GM18868 (cell line): ENCODE measurements around the gene UMPS.
"Not testable (repeated sequence)": the region's sequence is repeated elsewhere in the genome, so short reads cannot be mapped to it uniquely, and the experiment has no call there.

ENCODE experiments used
- ATAC-seq: cut with Tn5 transposase; IDR thresholded peaks from one replicate; pipeline ENCODE4 v1.9.1; 2021; ENCODE audit warnings: mild to moderate bottlenecking, moderate library complexity; ENCODE audit not compliant: unreplicated experiment

The UMPS gene

GRCh38 chr3:124777762-124778470 lies 47.7 kb downstream of the UMPS start:
- no peak for ATAC-seq

GRCh38 chr3:124779116-124779515 lies 48.9 kb downstream of the UMPS start:
- no peak for ATAC-seq

DNA sequence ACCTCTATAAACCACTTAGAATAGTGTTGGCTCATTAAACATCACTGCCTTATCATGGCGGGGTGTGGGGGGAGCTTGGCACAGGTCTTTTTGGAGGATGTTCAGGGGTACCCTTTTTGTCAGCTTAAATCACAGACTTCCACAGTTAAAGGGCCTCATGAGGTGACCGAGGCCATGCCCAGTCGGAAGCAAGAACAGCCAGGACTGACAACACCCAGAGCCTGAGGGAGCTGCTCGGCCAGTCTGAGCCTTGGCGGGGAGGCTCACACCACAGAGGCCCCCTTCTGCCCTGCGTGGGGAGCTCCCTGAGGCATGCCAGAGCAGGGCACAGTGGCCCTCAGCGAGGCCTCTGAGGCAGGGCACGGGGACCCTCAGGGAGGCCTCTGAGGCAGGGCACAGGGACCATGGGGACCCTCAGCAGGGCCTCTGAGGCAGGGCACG lies 49.5 kb downstream of the UMPS start:
- no peak for ATAC-seq

DNA sequence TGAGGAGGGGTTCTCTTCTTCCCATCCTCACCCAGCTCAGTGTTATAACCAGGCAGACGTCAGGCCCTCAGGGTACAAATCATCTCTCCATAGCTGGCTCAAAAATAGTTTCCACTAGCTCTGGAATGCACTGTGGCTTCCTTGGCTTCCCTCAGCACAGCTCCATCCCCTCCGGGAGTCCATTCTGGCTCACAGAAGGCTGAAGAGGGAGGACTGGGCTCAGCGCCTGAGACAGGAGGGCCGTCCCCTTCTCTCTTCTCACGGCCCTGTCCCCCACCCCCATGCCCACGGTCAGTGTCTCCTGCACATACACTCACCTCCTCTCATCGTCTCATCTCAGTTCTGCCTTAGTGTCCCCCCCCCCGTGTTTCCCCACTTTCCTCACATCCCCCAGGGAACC lies 50.1 kb downstream of the UMPS start:
- ATAC-seq = no peak

DNA sequence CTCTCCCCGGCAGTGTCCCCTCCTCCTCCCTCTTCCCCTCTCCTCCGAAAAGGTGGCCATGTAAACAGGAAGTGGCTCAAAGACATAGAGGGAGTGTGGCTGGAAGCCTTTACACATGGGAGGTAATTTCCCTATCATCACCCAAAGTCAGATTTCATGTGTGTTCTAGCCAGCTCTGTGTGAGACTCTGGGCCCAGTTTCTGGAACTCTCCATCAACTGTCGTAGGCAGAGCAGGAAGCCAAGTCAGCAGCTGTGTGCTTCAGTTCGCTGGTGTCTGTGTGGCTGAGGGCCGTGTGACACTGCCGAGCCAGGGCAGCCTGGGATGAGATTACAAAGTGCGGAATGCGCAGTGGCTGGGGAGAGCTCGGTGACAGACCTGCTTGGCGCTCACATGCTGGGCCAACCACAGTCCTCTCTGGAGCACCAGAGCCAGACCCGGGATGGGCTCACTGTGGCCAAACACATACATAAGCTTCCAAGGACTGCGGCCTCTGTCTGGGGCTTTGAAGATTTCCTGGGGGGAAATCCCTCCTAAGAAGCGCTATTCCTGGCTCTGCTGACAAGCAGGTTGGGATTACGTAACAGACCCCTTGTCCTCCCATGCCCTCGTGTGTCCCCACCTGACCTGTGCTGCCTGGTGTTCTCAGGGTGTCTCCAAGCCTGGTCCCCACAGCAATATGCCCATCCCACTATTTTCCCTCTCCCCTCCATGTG lies 50.7 kb downstream of the UMPS start:
- ATAC-seq = no peak

DNA sequence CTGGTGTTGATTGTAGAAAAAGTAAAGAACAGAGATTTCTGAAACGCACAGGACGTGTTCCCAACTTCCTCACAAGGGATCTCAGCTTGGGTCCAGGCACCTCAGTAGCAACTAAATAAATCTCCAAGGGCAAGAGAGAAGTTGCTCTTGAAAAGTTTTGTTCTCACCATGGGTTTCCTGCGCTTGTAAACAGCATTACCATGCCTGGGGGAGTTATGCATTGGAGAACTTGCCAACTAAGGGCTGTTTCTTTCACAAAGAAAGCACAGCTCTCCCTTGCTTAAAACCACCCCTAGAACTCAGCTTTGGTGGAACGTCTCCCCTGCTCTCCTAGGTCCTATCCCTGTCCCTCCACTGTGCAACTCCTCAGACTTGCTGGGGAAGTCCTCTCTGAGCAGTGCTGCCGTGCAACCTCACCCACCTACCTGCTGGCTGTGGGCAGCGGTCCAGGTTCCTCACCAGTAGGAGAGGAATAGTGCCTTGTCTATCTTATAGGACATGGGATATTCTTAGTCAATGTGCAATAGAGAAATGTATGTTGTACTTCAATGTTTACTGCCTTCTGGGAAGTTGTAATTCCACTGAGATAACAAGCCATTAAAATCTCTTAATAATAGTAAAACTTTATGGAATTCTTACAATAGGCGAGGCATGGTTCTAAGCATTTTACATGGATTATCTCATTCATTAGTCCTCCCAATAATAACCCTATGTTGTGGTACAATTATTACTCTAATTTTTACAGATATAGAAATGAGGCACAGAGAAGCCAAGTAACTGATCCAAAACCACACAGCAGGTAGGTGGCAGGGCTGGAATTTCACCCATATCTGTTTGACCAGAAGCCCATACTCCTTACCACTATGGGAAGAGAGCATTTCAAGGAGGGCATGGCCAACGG lies 51.5 kb downstream of the UMPS start:
- no peak for ATAC-seq

DNA sequence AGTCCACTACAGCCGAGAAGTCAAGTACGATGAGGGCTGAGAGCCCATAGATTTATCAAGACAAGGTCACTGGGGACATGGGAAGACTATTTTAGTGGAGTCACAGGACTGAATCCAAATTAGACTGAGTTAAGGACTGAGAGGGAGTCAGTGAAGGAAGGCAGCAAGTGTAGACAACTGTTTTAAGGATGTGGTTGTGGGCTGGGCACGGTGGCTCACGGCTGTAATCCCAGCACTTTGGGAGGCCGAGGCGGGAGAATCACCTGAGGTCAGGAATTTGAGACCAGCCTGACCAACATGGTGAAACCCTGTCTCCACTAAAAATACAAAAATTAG lies 52.1 kb downstream of the UMPS start:
- not testable (repeated sequence) for ATAC-seq

DNA sequence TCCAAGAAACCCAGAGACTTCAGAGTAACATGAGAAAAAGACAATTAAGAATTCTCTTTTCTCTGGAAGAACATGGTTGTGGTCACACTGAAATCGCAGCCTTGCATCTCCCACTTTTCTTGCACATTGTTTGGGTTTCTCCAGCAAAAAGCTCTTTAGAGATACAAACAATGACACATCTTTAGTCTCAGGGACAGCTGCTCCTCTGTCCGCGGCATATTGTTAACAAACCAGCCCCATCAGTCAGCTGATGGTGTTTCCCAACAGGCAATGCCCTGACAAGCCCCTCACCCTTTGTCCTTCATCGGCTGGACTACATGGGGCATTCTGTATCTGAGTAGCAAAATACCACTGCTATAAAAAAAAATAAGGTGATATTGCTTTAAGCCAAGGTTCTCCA lies 53.4 kb downstream of the UMPS start:
- ATAC-seq = no peak

GRCh38 chr3:124784686-124785382 lies 54.6 kb downstream of the UMPS start:
- ATAC-seq = peak; percentile 70

GRCh38 chr3:124785973-124786372 lies 55.7 kb downstream of the UMPS start:
- no peak for ATAC-seq

GRCh38 chr3:124786511-124787241 lies 56.4 kb downstream of the UMPS start:
- no peak for ATAC-seq

- ATAC-seq = no peak
Observed at GRCh38 chr3:124787476-124788195, 57.4 kb downstream of the UMPS start.

DNA sequence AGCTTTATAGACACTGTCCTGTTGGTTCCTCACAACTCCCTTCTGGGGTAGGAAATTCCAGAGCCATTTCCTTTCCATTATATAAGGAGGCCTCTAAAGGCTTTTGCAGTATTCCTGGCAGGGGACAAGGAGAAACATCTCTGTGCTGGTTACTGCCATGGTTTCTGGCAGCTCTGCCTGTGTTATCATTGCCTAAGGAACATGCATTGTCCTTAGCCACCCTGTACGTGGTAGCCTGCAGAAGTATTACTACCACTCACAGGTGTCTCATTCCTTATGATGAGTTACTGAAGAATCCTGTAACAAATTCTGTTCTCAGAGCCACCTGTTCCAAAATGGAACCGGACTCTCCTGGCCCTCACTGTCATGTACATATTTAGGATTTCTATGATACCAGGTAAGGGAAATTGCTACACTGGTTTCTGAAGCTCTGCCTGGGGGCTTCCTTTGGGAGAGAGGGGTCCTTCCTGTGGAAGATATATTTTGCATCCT lies 58.0 kb downstream of the UMPS start:
- no peak for ATAC-seq

DNA sequence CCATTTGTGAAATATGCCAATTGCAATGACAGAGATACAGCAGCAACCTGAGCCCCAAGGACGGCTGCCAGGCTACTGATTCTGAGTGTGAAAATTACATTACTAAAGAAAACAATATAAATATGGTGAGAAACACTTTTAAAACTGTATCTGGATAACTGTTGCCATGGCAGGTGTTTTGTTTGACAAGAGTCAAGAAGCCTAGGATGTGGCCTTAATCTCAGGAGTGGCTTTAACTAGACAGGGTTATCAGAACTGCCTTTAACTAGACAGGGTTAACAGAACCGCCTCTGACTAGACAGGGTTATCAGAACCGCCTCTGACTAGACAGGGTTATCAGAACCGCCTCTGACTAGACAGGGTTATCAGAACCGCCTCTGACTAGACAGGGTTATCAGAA lies 58.9 kb downstream of the UMPS start:
- ATAC-seq = not testable (repeated sequence)

GRCh38 chr3:124791142-124791541 lies 60.9 kb downstream of the UMPS start:
- ATAC-seq = no peak

- ATAC-seq = no peak
Observed at GRCh38 chr3:124791639-124792151, 61.4 kb downstream of the UMPS start.

DNA sequence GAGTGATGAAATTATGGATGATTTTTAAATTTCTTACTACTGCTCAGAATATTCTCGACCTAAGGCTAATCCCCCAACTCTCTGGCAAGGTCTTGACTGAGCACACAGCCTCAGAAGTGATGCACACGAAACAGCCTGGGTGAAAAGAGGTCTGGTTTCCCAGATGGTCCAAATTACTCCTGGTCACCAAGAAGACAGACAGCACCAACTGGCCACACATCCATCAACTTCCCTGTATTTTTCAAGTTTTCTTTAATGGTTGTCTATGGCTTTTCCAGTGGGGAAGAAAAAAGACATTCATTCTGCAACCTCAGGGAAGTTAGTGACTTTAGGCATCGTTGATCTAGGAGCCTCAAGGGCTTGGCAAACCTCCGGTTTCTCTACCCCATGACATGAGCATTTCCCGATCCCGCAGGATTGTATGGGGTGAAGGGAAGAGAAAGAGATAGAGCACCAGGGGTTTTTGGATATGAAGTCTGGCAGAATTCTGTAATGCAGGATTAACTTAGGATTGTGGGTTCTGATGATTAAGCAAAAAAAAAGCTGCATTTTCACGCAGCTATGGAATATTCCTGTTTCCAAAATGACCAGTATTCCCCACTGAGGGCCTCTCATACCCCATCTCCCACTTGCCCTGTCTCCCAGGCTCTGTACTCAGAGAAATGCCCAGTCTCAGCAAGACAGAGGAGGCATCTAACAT lies 62.2 kb downstream of the UMPS start:
- no peak for ATAC-seq

DNA sequence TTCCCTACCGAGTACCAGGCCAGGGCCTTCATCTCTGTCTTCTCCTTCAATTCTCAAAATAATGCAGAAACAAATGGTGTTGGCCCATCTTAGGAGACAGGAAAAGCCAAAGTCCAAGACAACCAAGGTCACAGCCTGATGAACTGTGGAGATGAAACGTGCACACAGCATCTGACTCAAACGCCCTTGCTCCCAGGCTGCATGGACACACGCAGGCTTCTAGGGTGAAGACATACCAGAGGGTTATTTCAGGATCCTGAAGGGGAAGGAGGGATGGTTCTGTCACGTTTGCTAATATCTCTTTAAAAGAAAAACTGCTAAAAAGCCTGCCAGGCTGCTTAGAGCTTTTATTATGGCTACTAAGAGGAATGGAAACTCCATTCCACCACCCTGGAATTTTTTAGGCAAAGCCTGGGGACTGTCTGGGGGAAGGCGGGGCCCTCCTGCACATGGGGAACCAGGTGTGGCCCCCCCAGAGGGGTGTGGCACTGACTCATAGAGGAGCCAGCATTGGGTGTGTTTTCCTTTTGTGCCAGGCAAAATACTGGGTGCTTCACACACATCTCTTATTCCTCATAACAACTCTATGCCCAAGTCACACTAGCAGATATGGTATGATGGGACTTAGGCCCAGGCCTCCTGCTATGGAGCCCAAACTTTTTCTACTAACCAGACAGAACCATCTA lies 62.9 kb downstream of the UMPS start:
- ATAC-seq = no peak
